Lower lobe of right lung (tissue), 2 donors: ENCODE measurements around the gene BTNL9. TPM values are rescaled to one million over a fixed set of nuclear protein-coding genes. Genes with fewer than 3 reads are reported as not detected.

Experiments
- ATAC-seq, 2 donors: fragments of 200-7000 bp; cut with Tn5 transposase; one replicate each; pipeline ENCODE4 v1.9.1; 2020 to 2022; ENCODE audit warnings: mild to moderate bottlenecking in 2 of 2, moderate library complexity in 2 of 2
- DNase-seq: peaks from one replicate; pipeline ENCODE4 v3.0.0-alpha.2; 2020
- H3K27ac ChIP-seq: fragments of 200-600 bp; one replicate; pipeline ENCODE4 v1.8.0; 2022
- H3K27me3 ChIP-seq: fragments of 200-600 bp; one replicate; pipeline ENCODE4 v1.8.0; 2022; ENCODE audit warnings: low read depth
- H3K36me3 ChIP-seq: fragments of 200-600 bp; one replicate; pipeline ENCODE4 v1.8.0; 2022; ENCODE audit warnings: mild to moderate bottlenecking
- H3K4me1 ChIP-seq: fragments of 200-600 bp; one replicate; pipeline ENCODE4 v1.8.0; 2022
- H3K4me3 ChIP-seq: fragments of 200-600 bp; one replicate; pipeline ENCODE4 v1.8.0; 2022; ENCODE audit warnings: mild to moderate bottlenecking
- H3K9me3 ChIP-seq: fragments of 200-600 bp; one replicate; pipeline ENCODE4 v1.8.0; 2022
- CTCF ChIP-seq: fragments of 200-600 bp; IDR thresholded peaks from one replicate; pipeline ENCODE4 v1.8.0; 2022; ENCODE audit warnings: antibody characterized with exemption, mild to moderate bottlenecking
- intact Hi-C: fragments of 100-400 bp; cut with DNase I; formaldehyde crosslinking; loops from one replicate; pipeline ENCODE4 v1.11.0; 2022
- total RNA-seq: library from RNA; stranded (reverse); fragmentation: NEBNext Ultra II Directional; extraction: Animal tissue kit (Norgen Biotek cat#: 25700); gene quantifications from one replicate; pipeline ENCODE4 v1.2.1, GENCODE V29; 2021
- donor health status: DM: no; HTN: yes; CAD: no; lungs with severe emphysema.

BTNL9 gene
- total RNA-seq, 1 donor from 2014 or later = 125 TPM

GRCh38 chr5:181035991-181036815, 3.9 kb upstream of the BTNL9 start:
- Histone ChIP-seq H3K9me3 (no peaks in the 10 kb centered on the region), H3K27ac (no peak overlapping the region), H3K4me3 (no peak overlapping the region), H3K4me1 (no peaks in the 10 kb centered on the region), H3K27me3 (peaks cover 8% of the 10 kb centered on the region), H3K36me3 (no peaks in the 10 kb centered on the region)
- TF ChIP-seq CTCF = no peak
- DNase-seq = no peak
- intact Hi-C loops = no loop called here
- no peak for ATAC-seq

DNA sequence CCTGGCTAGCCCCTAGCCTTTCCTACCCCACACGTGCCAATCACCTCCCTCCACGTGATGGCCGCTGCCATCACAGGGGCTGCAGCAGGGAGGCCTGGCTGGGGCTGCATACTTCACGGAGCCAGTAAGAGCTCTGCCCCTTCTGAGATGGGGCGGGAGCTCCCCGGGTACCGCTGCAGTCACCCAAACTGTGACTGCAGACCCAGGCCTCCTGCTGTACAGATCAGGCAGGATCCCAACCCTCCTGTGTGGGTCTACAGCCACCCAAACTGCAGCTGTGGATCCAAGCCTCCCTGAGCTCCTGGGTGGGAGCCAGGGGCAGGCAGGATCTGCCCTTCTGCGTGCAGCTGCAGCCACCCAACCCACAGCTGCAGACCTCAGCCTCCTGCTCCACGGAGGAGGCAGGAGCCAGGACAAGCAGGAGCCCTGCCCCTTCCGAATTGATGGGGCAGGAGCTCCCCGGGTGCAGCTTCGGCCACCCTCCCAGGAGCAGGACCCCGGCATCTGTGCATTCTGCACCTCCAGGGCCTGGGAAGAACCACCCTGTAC, 3.2 kb upstream of the BTNL9 start:
- Histone ChIP-seq H3K36me3 (no peaks in the 10 kb centered on the region), H3K4me3 (no peak overlapping the region), H3K27ac (no peak overlapping the region), H3K4me1 (no peaks in the 10 kb centered on the region), H3K9me3 (no peaks in the 10 kb centered on the region), H3K27me3 (peaks cover 8% of the 10 kb centered on the region)
- ATAC-seq (no peak), DNase-seq (no peak)
- intact Hi-C loops = no loop called here
- TF ChIP-seq CTCF = no peak

GRCh38 chr5:181037365-181037861, 2.7 kb upstream of the BTNL9 start:
- Histone ChIP-seq H3K4me1 (no peaks in the 10 kb centered on the region), H3K9me3 (no peaks in the 10 kb centered on the region), H3K27me3 (peaks cover 13% of the 10 kb centered on the region), H3K27ac (no peak overlapping the region), H3K4me3 (no peak overlapping the region), H3K36me3 (no peaks in the 10 kb centered on the region)
- DNase-seq (no peak), ATAC-seq (peak; percentile 25 to 27)
- intact Hi-C loops = no loop called here
- no peak for TF ChIP-seq CTCF

- H3K27ac ChIP-seq = peak overlapping the region; percentile 81
- ATAC-seq (no peak), DNase-seq (no peak)
- no peaks in the 10 kb centered on the region for H3K9me3 ChIP-seq
- H3K27me3 ChIP-seq = peaks cover 14% of the 10 kb centered on the region
- H3K36me3 ChIP-seq = no peaks in the 10 kb centered on the region
- intact Hi-C loops = no loop called here
- peak overlapping the region; percentile 47 for H3K4me3 ChIP-seq
- TF ChIP-seq CTCF = no peak
- H3K4me1 ChIP-seq = peaks cover 5% of the 10 kb centered on the region
Measured at GRCh38 chr5:181039471-181039870, 595 bp upstream of the BTNL9 start.

GRCh38 chr5:181040631-181040945, 522 bp downstream of the BTNL9 start:
- Histone ChIP-seq H3K4me1 (peaks cover 5% of the 10 kb centered on the region), H3K36me3 (no peaks in the 10 kb centered on the region), H3K27ac (peak overlapping the region; percentile 81), H3K27me3 (peaks cover 14% of the 10 kb centered on the region), H3K9me3 (no peaks in the 10 kb centered on the region), H3K4me3 (peak overlapping the region; percentile 47)
- ATAC-seq (no peak), DNase-seq (no peak)
- intact Hi-C loops = no loop called here
- TF ChIP-seq CTCF = no peak
